ENCODE results near the gene GNA14. TPM values are rescaled to one million over a fixed set of nuclear protein-coding genes. Genes with fewer than 3 reads are reported as not detected.
A peak's percentile ranks its signal among the peaks of the same experiment; 100 is the strongest.

Gene GNA14
- total RNA-seq, 1 experiment from 2014 or later, result 0.15 TPM

GRCh38 chr9:77582525-77582924 is 65.6 kb downstream of the GNA14 start:
- DNase-seq (ENCODE audit: low read depth, low spot score) (no peak), ATAC-seq (no peak)
- H3K27me3 ChIP-seq (ENCODE audit: control insufficient read depth, insufficient read depth, low read length), result no peaks in the 10 kb centered on the region
- BruUV-seq (replicated peaks), result no TSS peak
- no peaks in the 10 kb centered on the region for H3K4me1 ChIP-seq (ENCODE audit: control insufficient read depth, insufficient read depth, low read length)
- H3K4me3 ChIP-seq (ENCODE audit: low read depth in 2 of 2, low read length in 2 of 2), result no peak overlapping the region
- H3K36me3 ChIP-seq (ENCODE audit: control insufficient read depth, insufficient read depth, low read length), result no peaks in the 10 kb centered on the region
- POLR2A ChIA-PET, result no interaction called here
- TF ChIP-seq SIN3A (IDR thresholded peaks at IDR 0.05; ENCODE audit: borderline replicate concordance, insufficient read depth, low read depth, low read length) (no peak), POLR2AphosphoS5 (IDR thresholded peaks at IDR 0.05; ENCODE audit: low read depth, low read length) (no peak), REST (IDR thresholded peaks at IDR 0.05; ENCODE audit: insufficient read depth in 1 of 2, low read depth in 2 of 2, low read length in 1 of 2) (no peak), CTCF (IDR thresholded peaks at IDR 0.05) (no peak), TCF7L2 (IDR thresholded peaks at IDR 0.05; ENCODE audit: low read depth, low read length) (no peak)
- H3K27ac ChIP-seq (ENCODE audit: low read length), result no peak overlapping the region
- CTCF ChIA-PET, result no interaction called here
- intact Hi-C loops (cut with micrococcal nuclease; ENCODE audit: unreplicated experiment), result no loop called here
- in situ Hi-C loops (cut with HindIII; ENCODE audit: low pct_unique_long_range_greater_than_20kb, low sequenced_read_pairs), result no loop called here
- no peaks in the 10 kb centered on the region for H3K9me3 ChIP-seq (ENCODE audit: control insufficient read depth, insufficient read depth, low read depth, low read length)

- no TSS peak for BruUV-seq (replicated peaks)
- Histone ChIP-seq H3K27ac (ENCODE audit: low read length) (no peak overlapping the region), H3K36me3 (ENCODE audit: control insufficient read depth, insufficient read depth, low read length) (no peaks in the 10 kb centered on the region), H3K4me3 (ENCODE audit: low read depth in 2 of 2, low read length in 2 of 2) (no peak overlapping the region), H3K27me3 (ENCODE audit: control insufficient read depth, insufficient read depth, low read length) (no peaks in the 10 kb centered on the region), H3K9me3 (ENCODE audit: control insufficient read depth, insufficient read depth, low read depth, low read length) (no peaks in the 10 kb centered on the region), H3K4me1 (ENCODE audit: control insufficient read depth, insufficient read depth, low read length) (no peaks in the 10 kb centered on the region)
- intact Hi-C loops (cut with micrococcal nuclease; ENCODE audit: unreplicated experiment), result no loop called here
- no peak for ATAC-seq
- in situ Hi-C loops (cut with HindIII; ENCODE audit: low pct_unique_long_range_greater_than_20kb, low sequenced_read_pairs), result no loop called here
- CTCF ChIA-PET, result no interaction called here
- no peak for DNase-seq (ENCODE audit: low read depth, low spot score)
- TF ChIP-seq REST (IDR thresholded peaks at IDR 0.05; ENCODE audit: insufficient read depth in 1 of 2, low read depth in 2 of 2, low read length in 1 of 2) (peak; percentile 82 to 83), TCF7L2 (IDR thresholded peaks at IDR 0.05; ENCODE audit: low read depth, low read length) (no peak)
- POLR2A ChIA-PET, result no interaction called here
Measured at GRCh38 chr9:77575785-77576184, 72.3 kb downstream of the GNA14 start.

Data from Panc1 (cell line).